ENCODE measurements around the gene ZNF70.

Gene ZNF70

GRCh38 chr22:23690713-23691112 is 60.2 kb downstream of the ZNF70 start, which contains the start of gene RGL4:
Gene RGL4, plus strand, starts transcription at chr22:23691013. Its CDS starts 1,018 bp downstream, at chr22:23692031.
- no peak for DNase-seq

- DNase-seq = no peak
These were observed 61.5 kb downstream of the ZNF70 start for GRCh38 chr22:23689414-23689813.
